CD8-positive, alpha-beta memory T cell (primary cell): Measurements from ENCODE around the gene EIF1. TPM values are rescaled to one million over a fixed set of nuclear protein-coding genes. Genes with fewer than 3 reads are reported as not detected.
A peak's percentile ranks its signal among the peaks of the same experiment; 100 is the strongest.

Experiments used
- CTCF ChIA-PET: fragments of 350-600 bp; sonication (Branson Sonifier 250); formaldehyde crosslinking; loops from one replicate; lab custom pipeline; 2021; ENCODE audit warnings: antibody characterized with exemption; lab: Charles Lee
- POLR2A ChIA-PET: fragments of 350-600 bp; sonication (Branson Sonifier 250); formaldehyde crosslinking; loops from one replicate; lab custom pipeline; 2021; ENCODE audit warnings: antibody characterized with exemption; lab: Charles Lee
- DNase-seq, 5 donors: peaks; one replicate each; pipeline versions ENCODE4 v3.0.0 to v3.0.0-alpha.2; 2020 to 2022; ENCODE audit warnings: mixed read lengths in 1 of 5
- H3K27ac ChIP-seq: one replicate; pipeline ENCODE4 v1.7.0; 2013; ENCODE audit warnings: low read depth, mild to moderate bottlenecking, low read length, moderate library complexity
- H3K27me3 ChIP-seq: 2 replicates; pipeline ENCODE4 v1.7.0; 2013; ENCODE audit warnings: low read length, mild to moderate bottlenecking; ENCODE audit not compliant: insufficient read depth, poor library complexity, severe bottlenecking
- H3K36me3 ChIP-seq: 2 replicates; pipeline ENCODE4 v1.7.0; 2013; ENCODE audit warnings: mild to moderate bottlenecking, low read length, moderate library complexity; ENCODE audit not compliant: insufficient read depth
- H3K4me1 ChIP-seq: 2 replicates; pipeline ENCODE4 v1.7.0; 2013; ENCODE audit warnings: mild to moderate bottlenecking, low read length, moderate library complexity; ENCODE audit not compliant: insufficient read depth
- H3K4me3 ChIP-seq: 2 replicates; pipeline ENCODE4 v1.7.0; 2013; ENCODE audit warnings: mild to moderate bottlenecking, low read length
- H3K9me3 ChIP-seq: 2 replicates; pipeline ENCODE4 v1.7.0; 2013; ENCODE audit warnings: mild to moderate bottlenecking, low read length
- H3K27ac Mint-ChIP-seq, 8 donors: one replicate each; pipeline ENCODE4 v1.8.0; 2020 to 2021; ENCODE audit warnings: mixed read lengths in 8 of 8, mild to moderate bottlenecking in 6 of 8, inconsistent platforms in 3 of 8, moderate library complexity in 3 of 8
- H3K27me3 Mint-ChIP-seq, 2 donors: one replicate each; pipeline ENCODE4 v1.8.0; 2020 to 2021; ENCODE audit warnings: mixed read lengths in 2 of 2, mild to moderate bottlenecking in 1 of 2, moderate library complexity in 1 of 2
- H3K36me3 Mint-ChIP-seq, 3 donors: one replicate each; pipeline ENCODE4 v1.8.0; 2020 to 2021; ENCODE audit warnings: mixed read lengths in 3 of 3, inconsistent platforms in 1 of 3, mild to moderate bottlenecking in 1 of 3
- H3K4me1 Mint-ChIP-seq, 3 donors: one replicate each; pipeline ENCODE4 v1.8.0; 2020 to 2021; ENCODE audit warnings: mixed read lengths in 3 of 3, inconsistent platforms in 1 of 3, mild to moderate bottlenecking in 1 of 3
- H3K4me3 Mint-ChIP-seq, 7 donors: one replicate each; pipeline ENCODE4 v1.8.0; 2020 to 2021; ENCODE audit warnings: mixed read lengths in 7 of 7, mild to moderate bottlenecking in 6 of 7, moderate library complexity in 4 of 7, inconsistent platforms in 2 of 7
- H3K9me3 Mint-ChIP-seq, 5 donors: one replicate each; pipeline ENCODE4 v1.8.0; 2020 to 2022; ENCODE audit warnings: mixed read lengths in 5 of 5, mild to moderate bottlenecking in 3 of 5, moderate library complexity in 2 of 5, inconsistent platforms in 1 of 5
- polyA plus RNA-seq: library from polyadenylated mRNA; unstranded; fragments of 300-500 nt; fragmentation: Illumina TruSeq; gene quantifications from one replicate; pipeline ENCODE4 v1.2.3, GENCODE V29; 2021
- total RNA-seq, 2 experiments: library from RNA; stranded (reverse); gene quantifications; one replicate each; pipeline ENCODE4 v1.2.3, GENCODE V29; 2021

The EIF1 gene
- total and polyA plus RNA-seq, 3 experiments from 2014 or later, result 1,446 to 1,526 (median 1,504) TPM

DNA sequence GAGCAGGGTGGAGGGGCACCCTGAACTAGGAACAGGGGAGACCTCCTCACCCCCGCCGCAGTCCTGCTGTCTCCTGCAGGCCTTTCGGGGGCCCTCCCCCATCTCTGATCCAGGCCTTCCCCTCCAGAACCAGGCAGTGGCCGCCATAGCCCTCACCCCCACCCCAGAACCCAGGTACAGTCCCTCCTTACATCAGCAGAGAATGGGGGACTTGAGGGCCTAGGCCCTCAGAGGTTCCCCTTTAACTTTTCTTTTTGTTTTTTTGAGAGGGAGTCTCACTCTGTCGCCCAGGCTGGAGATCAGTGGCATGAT is 50.1 kb downstream of the EIF1 start:
- Histone ChIP-seq H3K4me1 (no peaks in the 10 kb centered on the region), H3K9me3 (no peaks in the 10 kb centered on the region), H3K36me3 (no peaks in the 10 kb centered on the region), H3K27me3 (peaks cover 16% of the 10 kb centered on the region), H3K4me3 (no peak overlapping the region), H3K27ac (no peak overlapping the region)
- no peak overlapping the region for H3K27ac Mint-ChIP-seq
- H3K9me3 Mint-ChIP-seq, result no peaks in the 10 kb centered on the region
- no peak overlapping the region for H3K4me3 Mint-ChIP-seq
- H3K36me3 Mint-ChIP-seq, result no peaks in the 10 kb centered on the region
- CTCF ChIA-PET, result no interaction called here
- POLR2A ChIA-PET, result no interaction called here
- peaks cover 22 to 30% of the 10 kb centered on the region in 2 donors for H3K27me3 Mint-ChIP-seq
- peaks cover 0 to 12% (median 0%) of the 10 kb centered on the region in 3 donors for H3K4me1 Mint-ChIP-seq
- no peak for DNase-seq

- H3K4me1 ChIP-seq, result no peaks in the 10 kb centered on the region
- ChIA-PET CTCF (interaction anchor here (1.8 kb wide), 1 partner anchor 62 kb away, joined by 6 read pairs; no protein-coding TSS in a partner anchor), POLR2A (no interaction called here)
- H3K27me3 ChIP-seq, result peaks cover 12% of the 10 kb centered on the region
- H3K4me3 ChIP-seq, result no peak overlapping the region
- no peaks in the 10 kb centered on the region for H3K36me3 Mint-ChIP-seq
- H3K9me3 ChIP-seq, result no peaks in the 10 kb centered on the region
- peak overlapping the region in 1 of 8 donors; percentile 72 for H3K27ac Mint-ChIP-seq
- H3K27ac ChIP-seq, result no peak overlapping the region
- peaks cover 22 to 28% of the 10 kb centered on the region in 2 donors for H3K27me3 Mint-ChIP-seq
- H3K9me3 Mint-ChIP-seq, result no peaks in the 10 kb centered on the region
- H3K36me3 ChIP-seq, result no peaks in the 10 kb centered on the region
- H3K4me3 Mint-ChIP-seq, result no peak overlapping the region
- peaks cover 0 to 9% (median 0%) of the 10 kb centered on the region in 3 donors for H3K4me1 Mint-ChIP-seq
- DNase-seq, result no peak
Measured at GRCh38 chr17:41739661-41740352, 51.1 kb downstream of the EIF1 start.

- ChIA-PET CTCF (interaction anchor here (1.8 kb wide), 1 partner anchor 61 kb away, joined by 6 read pairs; no protein-coding TSS in a partner anchor), POLR2A (no interaction called here)
Measured at GRCh38 chr17:41740506-41740905, 51.8 kb downstream of the EIF1 start.

GRCh38 chr17:41741709-41742108 is 53.0 kb downstream of the EIF1 start:
- no peak for DNase-seq
- Histone ChIP-seq H3K9me3 (no peaks in the 10 kb centered on the region), H3K4me1 (no peaks in the 10 kb centered on the region), H3K4me3 (no peak overlapping the region), H3K27me3 (peaks cover 7% of the 10 kb centered on the region), H3K27ac (no peak overlapping the region), H3K36me3 (no peaks in the 10 kb centered on the region)
- Mint-ChIP-seq H3K9me3 (no peaks in the 10 kb centered on the region), H3K27ac (no peak overlapping the region), H3K4me1 (peaks cover 0 to 5% (median 0%) of the 10 kb centered on the region in 3 donors), H3K4me3 (no peak overlapping the region), H3K36me3 (no peaks in the 10 kb centered on the region), H3K27me3 (peaks cover 8 to 17% of the 10 kb centered on the region in 2 donors)
- POLR2A ChIA-PET, result no interaction called here
- CTCF ChIA-PET, result interaction anchor here (1.3 kb wide), 1 partner anchor 60 kb away, joined by 3 read pairs; no protein-coding TSS in a partner anchor

More at GRCh38 chr17:41740506-41740905, 51.8 kb downstream of the EIF1 start:
- Histone ChIP-seq H3K36me3 (no peaks in the 10 kb centered on the region), H3K27ac (no peak overlapping the region), H3K9me3 (no peaks in the 10 kb centered on the region), H3K4me3 (no peak overlapping the region), H3K27me3 (peaks cover 11% of the 10 kb centered on the region), H3K4me1 (no peaks in the 10 kb centered on the region)
- H3K27me3 Mint-ChIP-seq, result peaks cover 17 to 23% of the 10 kb centered on the region in 2 donors
- no peak overlapping the region for H3K4me3 Mint-ChIP-seq
- no peak for DNase-seq
- no peaks in the 10 kb centered on the region for H3K36me3 Mint-ChIP-seq
- H3K9me3 Mint-ChIP-seq, result no peaks in the 10 kb centered on the region
- no peak overlapping the region for H3K27ac Mint-ChIP-seq
- H3K4me1 Mint-ChIP-seq, result peaks cover 0 to 5% (median 0%) of the 10 kb centered on the region in 3 donors

Other genes with a start within 250 kb of the EIF1 start
- not detected for gene KRT38, start 247.9 kb upstream of the EIF1 start, total RNA-seq
- gene KRT38, start 247.9 kb upstream of the EIF1 start, polyA plus RNA-seq, result not detected
- gene KRT32, start 221.5 kb upstream of the EIF1 start, total RNA-seq, result not detected
- not detected for gene KRT32, start 221.5 kb upstream of the EIF1 start, polyA plus RNA-seq
- gene KRT35, start 207.7 kb upstream of the EIF1 start, total RNA-seq, result not detected
- not detected for gene KRT35, start 207.7 kb upstream of the EIF1 start, polyA plus RNA-seq
- not detected for gene KRT36, start 199.0 kb upstream of the EIF1 start, total RNA-seq
- gene KRT36, start 199.0 kb upstream of the EIF1 start, polyA plus RNA-seq, result not detected
- not detected for gene KRT13, start 183.3 kb upstream of the EIF1 start, total RNA-seq
- gene KRT13, start 183.3 kb upstream of the EIF1 start, polyA plus RNA-seq, result not detected
- not detected for gene KRT15, start 170.0 kb upstream of the EIF1 start, total RNA-seq
- gene KRT15, start 170.0 kb upstream of the EIF1 start, polyA plus RNA-seq, result not detected
- gene KRT19, start 160.6 kb upstream of the EIF1 start, total RNA-seq, result not detected
- not detected for gene KRT19, start 160.6 kb upstream of the EIF1 start, polyA plus RNA-seq
- not detected for gene KRT9, start 116.8 kb upstream of the EIF1 start, total RNA-seq
- not detected for gene KRT9, start 116.8 kb upstream of the EIF1 start, polyA plus RNA-seq
- gene KRT14, start 102.0 kb upstream of the EIF1 start, total RNA-seq, result not detected
- gene KRT14, start 102.0 kb upstream of the EIF1 start, polyA plus RNA-seq, result not detected
- gene KRT16, start 76.1 kb upstream of the EIF1 start, total RNA-seq, result not detected
- not detected for gene KRT16, start 76.1 kb upstream of the EIF1 start, polyA plus RNA-seq
- under 1 TPM in 1 of 2 experiments, not detected in 1; 0.35 TPM for gene KRT17, start 64.3 kb upstream of the EIF1 start, total RNA-seq
- not detected for gene KRT17, start 64.3 kb upstream of the EIF1 start, polyA plus RNA-seq
- gene GAST, start 23.4 kb downstream of the EIF1 start, total RNA-seq, result not detected
- gene GAST, start 23.4 kb downstream of the EIF1 start, polyA plus RNA-seq, result not detected
- gene HAP1, start 45.8 kb downstream of the EIF1 start, total RNA-seq, result under 1 TPM; 0.13 to 0.18 TPM
- not detected for gene HAP1, start 45.8 kb downstream of the EIF1 start, polyA plus RNA-seq
- gene JUP, start 97.8 kb downstream of the EIF1 start, total RNA-seq, result under 1 TPM; 0.33 to 0.35 TPM
- gene JUP, start 97.8 kb downstream of the EIF1 start, polyA plus RNA-seq, result not detected
- 1 to 10 TPM; 2.6 to 3.7 TPM for gene P3H4, start 123.1 kb downstream of the EIF1 start, total RNA-seq
- gene P3H4, start 123.1 kb downstream of the EIF1 start, polyA plus RNA-seq, result 5.4 TPM
- 1 to 10 TPM; 1.4 to 1.5 TPM for gene FKBP10, start 124.1 kb downstream of the EIF1 start, total RNA-seq
- not detected for gene FKBP10, start 124.1 kb downstream of the EIF1 start, polyA plus RNA-seq
- gene NT5C3B, start 147.3 kb downstream of the EIF1 start, total RNA-seq, result 10 to 100 TPM; 48.5 to 50.2 TPM
- gene NT5C3B, start 147.3 kb downstream of the EIF1 start, polyA plus RNA-seq, result 45.0 TPM
- not detected for gene KLHL10, start 148.9 kb downstream of the EIF1 start, total RNA-seq
- 0.24 TPM for gene KLHL10, start 148.9 kb downstream of the EIF1 start, polyA plus RNA-seq
- gene KLHL11, start 176.5 kb downstream of the EIF1 start, total RNA-seq, result 10 to 100 TPM; 24.7 to 26.9 TPM
- 6.4 TPM for gene KLHL11, start 176.5 kb downstream of the EIF1 start, polyA plus RNA-seq
- gene ACLY, start 230.1 kb downstream of the EIF1 start, total RNA-seq, result 100 to 1,000 TPM; 188 to 189 TPM
- 70.6 TPM for gene ACLY, start 230.1 kb downstream of the EIF1 start, polyA plus RNA-seq
- gene ODAD4, start 241.7 kb downstream of the EIF1 start, total RNA-seq, result under 1 TPM; 0.53 to 0.57 TPM
- gene ODAD4, start 241.7 kb downstream of the EIF1 start, polyA plus RNA-seq, result 0.10 TPM